ENCODE data around the gene TBC1D9B.

DNA sequence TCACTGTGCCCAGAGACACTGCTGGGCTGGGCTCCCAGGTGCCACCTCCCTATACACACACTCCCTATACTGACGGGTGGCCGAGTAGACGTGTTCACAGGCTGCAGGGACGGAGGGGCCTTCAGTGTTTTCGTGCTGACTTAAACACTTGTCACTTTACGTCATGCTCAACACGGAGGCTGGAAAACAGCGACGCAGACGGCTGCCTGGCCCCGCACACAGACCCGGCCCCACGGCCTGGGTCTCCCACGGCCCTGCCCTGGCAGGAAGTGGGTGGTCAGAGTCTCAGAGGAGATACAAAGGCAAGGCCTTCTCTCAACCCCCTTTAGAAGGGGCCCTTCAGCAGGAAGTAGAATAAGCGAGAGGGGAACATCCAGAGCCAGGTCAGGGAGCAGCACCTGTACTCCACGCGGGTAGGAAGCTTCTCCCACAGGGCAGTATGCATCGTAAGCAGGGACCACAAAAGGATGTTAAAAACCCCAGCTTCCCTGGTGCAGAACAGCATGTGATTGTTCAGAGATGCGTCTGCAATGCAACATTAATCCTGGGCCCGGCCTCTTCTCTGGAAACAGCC, 11.9 kb upstream of the TBC1D9B start:
- TF ChIP-seq, protein P1, sequence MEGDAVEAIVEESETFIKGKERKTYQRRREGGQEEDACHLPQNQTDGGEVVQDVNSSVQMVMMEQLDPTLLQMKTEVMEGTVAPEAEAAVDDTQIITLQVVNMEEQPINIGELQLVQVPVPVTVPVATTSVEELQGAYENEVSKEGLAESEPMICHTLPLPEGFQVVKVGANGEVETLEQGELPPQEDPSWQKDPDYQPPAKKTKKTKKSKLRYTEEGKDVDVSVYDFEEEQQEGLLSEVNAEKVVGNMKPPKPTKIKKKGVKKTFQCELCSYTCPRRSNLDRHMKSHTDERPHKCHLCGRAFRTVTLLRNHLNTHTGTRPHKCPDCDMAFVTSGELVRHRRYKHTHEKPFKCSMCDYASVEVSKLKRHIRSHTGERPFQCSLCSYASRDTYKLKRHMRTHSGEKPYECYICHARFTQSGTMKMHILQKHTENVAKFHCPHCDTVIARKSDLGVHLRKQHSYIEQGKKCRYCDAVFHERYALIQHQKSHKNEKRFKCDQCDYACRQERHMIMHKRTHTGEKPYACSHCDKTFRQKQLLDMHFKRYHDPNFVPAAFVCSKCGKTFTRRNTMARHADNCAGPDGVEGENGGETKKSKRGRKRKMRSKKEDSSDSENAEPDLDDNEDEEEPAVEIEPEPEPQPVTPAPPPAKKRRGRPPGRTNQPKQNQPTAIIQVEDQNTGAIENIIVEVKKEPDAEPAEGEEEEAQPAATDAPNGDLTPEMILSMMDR (conservative IDR thresholded peaks at IDR 0.05; ENCODE audit: low read length) = no peak
- TF ChIP-seq EZH2phosphoT487 (IDR thresholded peaks at IDR 0.05; ENCODE audit: borderline replicate concordance) = no peak

Data from Loucy (cell line).